DND-41 (cell line): ENCODE measurements around the gene MAML3.

Experiments used
- ATAC-seq: fragments of 200-7000 bp; cut with Tn5 transposase; 3 replicates; pipeline ENCODE4 v1.9.1; 2021; ENCODE audit warnings: low read depth; ENCODE audit not compliant: insufficient read depth
- DNase-seq: peaks from one replicate; pipeline ENCODE4 v3.0.0-alpha.2; 2020
- H2AFZ ChIP-seq: 2 replicates; pipeline ENCODE4 v1.6.0; 2012; ENCODE audit warnings: low read depth, low read length
- H3K27ac ChIP-seq: 2 replicates; pipeline ENCODE4 v1.5.1; 2012; ENCODE audit warnings: low read length, inconsistent platforms
- H3K27me3 ChIP-seq: fragments of 200-600 bp; sonication (generic); 2 replicates; pipeline ENCODE4 v1.6.0; 2012; ENCODE audit warnings: low read length, mild to moderate bottlenecking, inconsistent platforms; ENCODE audit not compliant: insufficient read depth, poor library complexity
- H3K36me3 ChIP-seq: 2 replicates; pipeline ENCODE4 v1.5.1; 2012; ENCODE audit warnings: low read length, inconsistent platforms; ENCODE audit not compliant: insufficient read depth
- H3K4me1 ChIP-seq: 2 replicates; pipeline ENCODE4 v1.5.1; 2012; ENCODE audit warnings: mild to moderate bottlenecking, low read length; ENCODE audit not compliant: insufficient read depth
- H3K4me2 ChIP-seq: 2 replicates; pipeline ENCODE4 v1.6.0; 2012; ENCODE audit warnings: mild to moderate bottlenecking, moderate library complexity, low read length, inconsistent platforms; ENCODE audit not compliant: insufficient read depth
- H3K4me3 ChIP-seq, 2 experiments: fragments of 200-600 bp in 1 of 2; shearing (Covaris generic) in 1 of 2; 2 replicates each; pipeline ENCODE4 v1.5.1; 2012 to 2016; ENCODE audit warnings: inconsistent platforms in 2 of 2, low read length in 2 of 2, mild to moderate bottlenecking in 2 of 2, low read depth in 1 of 2, moderate library complexity in 1 of 2
- H3K79me2 ChIP-seq: 2 replicates; pipeline ENCODE4 v1.6.0; 2012; ENCODE audit warnings: low read length, inconsistent platforms; ENCODE audit not compliant: insufficient read depth
- H3K9ac ChIP-seq: 2 replicates; pipeline ENCODE4 v1.6.0; 2012; ENCODE audit warnings: low read depth, mild to moderate bottlenecking, inconsistent platforms, low read length, moderate library complexity
- H3K9me3 ChIP-seq: 2 replicates; pipeline ENCODE4 v1.5.1; 2012; ENCODE audit warnings: low read length, moderate library complexity, mild to moderate bottlenecking, inconsistent platforms; ENCODE audit not compliant: insufficient read depth, severe bottlenecking
- H4K20me1 ChIP-seq: 2 replicates; pipeline ENCODE4 v1.6.0; 2012; ENCODE audit warnings: low read length; ENCODE audit not compliant: insufficient read depth
- EZH2 ChIP-seq: IDR thresholded peaks from 3 replicates; pipeline ENCODE4 v1.6.1; 2012; ENCODE audit warnings: borderline replicate concordance, low read depth, mild to moderate bottlenecking, moderate library complexity, low read length, inconsistent platforms; ENCODE audit not compliant: severe bottlenecking
- TF ChIP-seq, protein P1 (sequence below): IDR thresholded peaks from 2 replicates; pipeline ENCODE4 v1.5.1; 2012; ENCODE audit warnings: borderline replicate concordance, low read length, moderate library complexity, mild to moderate bottlenecking; ENCODE audit not compliant: poor library complexity, severe bottlenecking; ENCODE audit errors: extremely low read depth

The MAML3 gene

DNA sequence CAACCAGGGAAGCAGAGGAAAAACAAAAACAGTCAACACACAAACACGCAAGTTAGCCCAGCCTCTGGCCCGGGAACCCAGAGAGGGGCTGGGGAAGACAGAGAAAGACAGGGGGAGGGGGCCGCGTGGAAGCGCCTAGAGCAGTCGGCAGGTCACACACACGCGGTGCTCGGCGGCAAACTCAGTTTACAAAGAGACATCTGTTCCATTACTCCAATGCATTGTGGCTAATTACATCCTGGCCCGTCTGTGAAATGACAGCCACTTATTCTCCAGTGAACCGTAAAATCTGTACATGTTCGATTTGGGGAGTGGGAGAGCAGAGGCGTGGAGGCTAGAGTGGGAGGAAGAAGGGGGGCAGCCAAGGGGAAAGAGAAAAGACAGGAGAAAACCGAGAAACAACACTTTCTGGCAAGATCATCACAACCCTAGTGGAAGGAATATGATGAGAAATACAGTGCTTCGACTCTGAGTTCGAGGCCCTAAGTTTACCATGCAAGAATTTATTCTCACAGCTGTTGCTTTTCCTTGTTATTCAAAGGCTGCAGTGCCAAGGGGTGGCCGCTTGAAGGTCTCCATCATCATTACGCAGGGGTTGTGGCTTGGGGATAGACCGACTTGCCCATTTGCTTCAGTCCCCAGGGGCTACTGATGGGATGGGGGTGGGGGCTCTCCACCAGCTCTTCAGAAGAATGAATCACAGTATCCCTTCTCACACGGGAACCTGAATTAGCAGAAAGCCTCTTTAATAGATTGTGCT lies 320.7 kb downstream of the MAML3 start:
- Histone ChIP-seq H4K20me1 (no peaks in the 10 kb centered on the region), H3K36me3 (no peaks in the 10 kb centered on the region), H2AFZ (no peak overlapping the region), H3K9me3 (no peaks in the 10 kb centered on the region), H3K27me3 (no peaks in the 10 kb centered on the region), H3K27ac (no peak overlapping the region), H3K79me2 (no peaks in the 10 kb centered on the region), H3K4me3 (no peak overlapping the region), H3K4me2 (no peak overlapping the region), H3K4me1 (no peaks in the 10 kb centered on the region), H3K9ac (no peak overlapping the region)
- ATAC-seq (no peak), DNase-seq (no peak)
- no peak for TF ChIP-seq EZH2
- TF ChIP-seq, protein P1, sequence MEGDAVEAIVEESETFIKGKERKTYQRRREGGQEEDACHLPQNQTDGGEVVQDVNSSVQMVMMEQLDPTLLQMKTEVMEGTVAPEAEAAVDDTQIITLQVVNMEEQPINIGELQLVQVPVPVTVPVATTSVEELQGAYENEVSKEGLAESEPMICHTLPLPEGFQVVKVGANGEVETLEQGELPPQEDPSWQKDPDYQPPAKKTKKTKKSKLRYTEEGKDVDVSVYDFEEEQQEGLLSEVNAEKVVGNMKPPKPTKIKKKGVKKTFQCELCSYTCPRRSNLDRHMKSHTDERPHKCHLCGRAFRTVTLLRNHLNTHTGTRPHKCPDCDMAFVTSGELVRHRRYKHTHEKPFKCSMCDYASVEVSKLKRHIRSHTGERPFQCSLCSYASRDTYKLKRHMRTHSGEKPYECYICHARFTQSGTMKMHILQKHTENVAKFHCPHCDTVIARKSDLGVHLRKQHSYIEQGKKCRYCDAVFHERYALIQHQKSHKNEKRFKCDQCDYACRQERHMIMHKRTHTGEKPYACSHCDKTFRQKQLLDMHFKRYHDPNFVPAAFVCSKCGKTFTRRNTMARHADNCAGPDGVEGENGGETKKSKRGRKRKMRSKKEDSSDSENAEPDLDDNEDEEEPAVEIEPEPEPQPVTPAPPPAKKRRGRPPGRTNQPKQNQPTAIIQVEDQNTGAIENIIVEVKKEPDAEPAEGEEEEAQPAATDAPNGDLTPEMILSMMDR, result no peak

DNA sequence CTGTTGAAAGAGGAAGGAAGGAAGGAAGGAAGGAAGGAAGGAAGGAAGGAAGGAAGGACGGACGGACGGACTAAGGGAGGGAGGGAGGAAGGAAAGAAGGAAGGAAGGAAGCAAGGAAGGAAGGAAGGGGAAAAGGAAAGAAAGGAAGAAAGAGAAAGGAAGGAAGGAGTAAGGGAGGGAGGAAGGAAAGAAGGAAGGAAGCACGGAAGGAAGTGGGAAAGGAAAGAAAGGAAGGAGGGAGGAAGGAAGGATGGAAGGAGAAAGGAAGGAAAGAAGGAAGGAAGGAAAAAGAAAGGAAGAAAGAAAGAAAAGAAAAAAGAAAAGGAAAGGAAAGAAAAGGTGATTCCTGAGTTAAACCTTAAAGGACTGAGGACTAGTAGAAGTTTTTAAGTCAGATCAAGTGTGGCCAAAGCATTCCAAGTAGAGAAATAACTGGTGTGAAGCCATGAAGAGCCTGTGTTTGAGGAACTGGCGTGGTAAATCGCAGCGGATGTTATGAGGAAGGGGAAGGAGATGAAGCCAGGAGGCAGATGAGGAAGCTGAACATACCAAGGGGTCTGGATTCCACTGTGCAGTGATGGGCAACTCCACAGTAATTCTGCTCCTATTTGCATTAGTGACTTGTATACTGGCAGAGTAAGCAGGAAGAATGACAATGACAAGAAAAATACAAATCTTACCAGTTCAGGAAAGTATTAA lies 324.9 kb downstream of the MAML3 start:
- TF ChIP-seq, protein P1, result no peak
- TF ChIP-seq EZH2, result no peak
- Histone ChIP-seq H3K27me3 (no peaks in the 10 kb centered on the region), H2AFZ (no peak overlapping the region), H3K36me3 (no peaks in the 10 kb centered on the region), H3K4me1 (no peaks in the 10 kb centered on the region), H3K4me2 (no peak overlapping the region), H3K79me2 (no peaks in the 10 kb centered on the region), H3K4me3 (no peak overlapping the region), H3K9me3 (no peaks in the 10 kb centered on the region), H4K20me1 (no peaks in the 10 kb centered on the region), H3K27ac (no peak overlapping the region), H3K9ac (no peak overlapping the region)
- DNase-seq, result no peak
- no peak for ATAC-seq

DNA sequence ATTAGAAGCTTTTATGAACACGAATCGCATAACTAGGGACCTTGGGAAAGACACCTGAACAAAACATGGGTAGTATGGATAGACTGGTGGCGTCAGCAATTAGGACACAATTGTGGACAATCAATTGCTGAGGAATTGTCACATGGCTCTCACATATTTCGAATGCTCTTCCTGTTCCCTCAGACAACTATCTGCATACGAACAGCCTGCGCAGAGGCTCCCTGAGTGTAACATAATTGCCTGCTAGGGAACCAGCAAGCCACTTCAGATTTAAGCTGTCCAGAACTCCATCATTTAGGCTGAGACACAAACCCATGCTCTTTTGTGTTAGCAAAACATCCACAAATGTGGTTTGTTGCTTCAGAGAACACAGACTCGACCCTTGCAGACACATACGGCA lies 327.6 kb downstream of the MAML3 start:
- no peak for TF ChIP-seq EZH2
- TF ChIP-seq, protein P1, result no peak
- DNase-seq (no peak), ATAC-seq (no peak)
- H3K4me3 ChIP-seq, result no peak overlapping the region
- no peak overlapping the region for H3K27ac ChIP-seq
- no peak overlapping the region for H3K4me2 ChIP-seq
- H3K27me3 ChIP-seq, result no peaks in the 10 kb centered on the region
- H2AFZ ChIP-seq, result no peak overlapping the region
- no peaks in the 10 kb centered on the region for H4K20me1 ChIP-seq
- H3K9ac ChIP-seq, result no peak overlapping the region
- no peaks in the 10 kb centered on the region for H3K36me3 ChIP-seq
- no peaks in the 10 kb centered on the region for H3K4me1 ChIP-seq
- H3K9me3 ChIP-seq, result no peaks in the 10 kb centered on the region
- no peaks in the 10 kb centered on the region for H3K79me2 ChIP-seq
